ENCODE results near the gene FAM227B. TPM values are rescaled to one million over a fixed set of nuclear protein-coding genes. Genes with fewer than 3 reads are reported as not detected.

Gene FAM227B
- total RNA-seq, 1 experiment from 2014 or later: 0.98 TPM

DNA sequence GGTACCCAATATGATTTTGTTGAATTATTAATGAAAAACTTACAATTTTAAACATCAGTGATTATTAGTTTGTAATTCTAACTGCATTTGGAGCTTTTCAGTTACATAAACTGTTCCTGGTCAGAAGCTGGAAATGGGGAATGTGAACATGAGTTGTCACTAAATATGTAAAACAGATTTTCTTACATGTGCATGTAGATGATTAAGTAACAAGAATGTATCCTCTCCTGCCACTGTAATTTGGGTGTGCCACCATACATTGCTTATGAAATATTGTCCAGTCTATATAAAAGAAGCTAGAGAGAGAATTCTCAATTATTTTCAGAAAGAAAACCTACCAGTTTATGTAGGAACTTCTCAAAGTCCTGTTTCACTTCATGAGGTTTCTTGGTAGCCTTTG, 289.2 kb downstream of the FAM227B start:
- DNase-seq: no peak
- POLR2A ChIA-PET (ENCODE audit: unreplicated experiment): no interaction called here
- CTCF ChIA-PET: no interaction called here

GRCh38 chr15:49330166-49330565, 290.5 kb downstream of the FAM227B start:
- DNase-seq (no peak), ATAC-seq (no peak)
- no peaks in the 10 kb centered on the region for H3K9me3 ChIP-seq (ENCODE audit: low read length)
- intact Hi-C loops (cut with micrococcal nuclease): no loop called here
- CTCF ChIA-PET: no interaction called here
- no peaks in the 10 kb centered on the region for H3K9me2 ChIP-seq (replicated peaks; ENCODE audit: low read length)
- H3K4me3 ChIP-seq (ENCODE audit: low read length): no peak overlapping the region
- H3K9ac ChIP-seq (ENCODE audit: low read length): no peak overlapping the region
- no peaks in the 10 kb centered on the region for H3K4me1 ChIP-seq (ENCODE audit: insufficient read depth, low read length)
- no peaks in the 10 kb centered on the region for H3K79me2 ChIP-seq (ENCODE audit: low read length)
- POLR2A ChIA-PET (ENCODE audit: unreplicated experiment): no interaction called here
- no peaks in the 10 kb centered on the region for H4K20me1 ChIP-seq (ENCODE audit: low read length)
- no peaks in the 10 kb centered on the region for H3K36me3 ChIP-seq (ENCODE audit: low read depth, low read length)
- H3K4me2 ChIP-seq (ENCODE audit: low read length): no peak overlapping the region
- H3K27me3 ChIP-seq (ENCODE audit: low read length): no peaks in the 10 kb centered on the region
- no TSS peak for BruUV-seq (replicated peaks)
- H3K27ac ChIP-seq (ENCODE audit: low read length): no peak overlapping the region
- H3F3A ChIP-seq (ENCODE audit: low read length, unreplicated experiment): no peaks in the 10 kb centered on the region
- no peak overlapping the region for H2AFZ ChIP-seq (ENCODE audit: low read length)
- TF ChIP-seq EZH2 (IDR thresholded peaks at IDR 0.05; ENCODE audit: low read length, unreplicated experiment): no peak
- no peak for TF ChIP-seq EZH2phosphoT487 (IDR thresholded peaks at IDR 0.05; ENCODE audit: borderline replicate concordance, low read length)
- TF ChIP-seq, protein P1, sequence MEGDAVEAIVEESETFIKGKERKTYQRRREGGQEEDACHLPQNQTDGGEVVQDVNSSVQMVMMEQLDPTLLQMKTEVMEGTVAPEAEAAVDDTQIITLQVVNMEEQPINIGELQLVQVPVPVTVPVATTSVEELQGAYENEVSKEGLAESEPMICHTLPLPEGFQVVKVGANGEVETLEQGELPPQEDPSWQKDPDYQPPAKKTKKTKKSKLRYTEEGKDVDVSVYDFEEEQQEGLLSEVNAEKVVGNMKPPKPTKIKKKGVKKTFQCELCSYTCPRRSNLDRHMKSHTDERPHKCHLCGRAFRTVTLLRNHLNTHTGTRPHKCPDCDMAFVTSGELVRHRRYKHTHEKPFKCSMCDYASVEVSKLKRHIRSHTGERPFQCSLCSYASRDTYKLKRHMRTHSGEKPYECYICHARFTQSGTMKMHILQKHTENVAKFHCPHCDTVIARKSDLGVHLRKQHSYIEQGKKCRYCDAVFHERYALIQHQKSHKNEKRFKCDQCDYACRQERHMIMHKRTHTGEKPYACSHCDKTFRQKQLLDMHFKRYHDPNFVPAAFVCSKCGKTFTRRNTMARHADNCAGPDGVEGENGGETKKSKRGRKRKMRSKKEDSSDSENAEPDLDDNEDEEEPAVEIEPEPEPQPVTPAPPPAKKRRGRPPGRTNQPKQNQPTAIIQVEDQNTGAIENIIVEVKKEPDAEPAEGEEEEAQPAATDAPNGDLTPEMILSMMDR (conservative IDR thresholded peaks at IDR 0.05; ENCODE audit: low read depth, low read length): no peak

More for the DNA sequence above, 289.2 kb downstream of the FAM227B start:
- Histone ChIP-seq H2AFZ (ENCODE audit: low read length) (no peak overlapping the region), H4K20me1 (ENCODE audit: low read length) (no peaks in the 10 kb centered on the region), H3K9me3 (ENCODE audit: low read length) (no peaks in the 10 kb centered on the region), H3K4me3 (ENCODE audit: low read length) (no peak overlapping the region), H3K9me2 (replicated peaks; ENCODE audit: low read length) (no peaks in the 10 kb centered on the region), H3K4me2 (ENCODE audit: low read length) (no peak overlapping the region), H3K36me3 (ENCODE audit: low read depth, low read length) (no peaks in the 10 kb centered on the region), H3K9ac (ENCODE audit: low read length) (no peak overlapping the region), H3K4me1 (ENCODE audit: insufficient read depth, low read length) (no peaks in the 10 kb centered on the region), H3K27ac (ENCODE audit: low read length) (no peak overlapping the region), H3F3A (ENCODE audit: low read length, unreplicated experiment) (no peaks in the 10 kb centered on the region), H3K79me2 (ENCODE audit: low read length) (no peaks in the 10 kb centered on the region), H3K27me3 (ENCODE audit: low read length) (no peaks in the 10 kb centered on the region)
- ATAC-seq: no peak
- TF ChIP-seq EZH2 (IDR thresholded peaks at IDR 0.05; ENCODE audit: low read length, unreplicated experiment): no peak
- TF ChIP-seq, protein P1 (conservative IDR thresholded peaks at IDR 0.05; ENCODE audit: low read depth, low read length): no peak
- TF ChIP-seq EZH2phosphoT487 (IDR thresholded peaks at IDR 0.05; ENCODE audit: borderline replicate concordance, low read length): no peak
- BruUV-seq (replicated peaks): no TSS peak
- intact Hi-C loops (cut with micrococcal nuclease): no loop called here

DNA sequence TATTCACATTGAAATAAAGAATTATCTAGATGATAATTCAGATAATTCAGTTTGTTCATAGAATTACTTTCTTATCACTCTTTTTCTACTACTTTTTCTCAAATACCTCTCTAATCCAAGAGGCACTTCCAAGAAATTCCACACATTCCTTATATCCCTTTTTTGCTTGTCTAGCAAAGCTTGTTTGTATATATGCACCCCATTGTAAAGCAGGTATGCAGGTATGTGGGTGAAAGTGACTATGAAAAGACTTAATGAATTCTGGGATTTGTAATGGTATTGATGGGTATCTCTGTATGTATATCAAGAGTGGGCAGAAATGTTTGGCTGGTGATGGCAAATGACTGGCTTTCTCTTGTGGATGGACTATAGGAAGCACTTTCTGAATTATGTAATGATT, 291.7 kb downstream of the FAM227B start:
- H3K27me3 ChIP-seq (ENCODE audit: low read length): no peaks in the 10 kb centered on the region
- ChIA-PET CTCF (no interaction called here), POLR2A (ENCODE audit: unreplicated experiment) (no interaction called here)
- no peaks in the 10 kb centered on the region for H3K4me1 ChIP-seq (ENCODE audit: insufficient read depth, low read length)
- no peak for ATAC-seq
- H3K9me2 ChIP-seq (replicated peaks; ENCODE audit: low read length): no peaks in the 10 kb centered on the region
- no peak for DNase-seq
- H3F3A ChIP-seq (ENCODE audit: low read length, unreplicated experiment): no peaks in the 10 kb centered on the region
- no peak overlapping the region for H3K4me3 ChIP-seq (ENCODE audit: low read length)
- H3K4me2 ChIP-seq (ENCODE audit: low read length): no peak overlapping the region
- H3K27ac ChIP-seq (ENCODE audit: low read length): no peak overlapping the region
- H3K36me3 ChIP-seq (ENCODE audit: low read depth, low read length): no peaks in the 10 kb centered on the region
- no TSS peak for BruUV-seq (replicated peaks)
- no peaks in the 10 kb centered on the region for H4K20me1 ChIP-seq (ENCODE audit: low read length)
- H3K9ac ChIP-seq (ENCODE audit: low read length): no peak overlapping the region
- intact Hi-C loops (cut with micrococcal nuclease): no loop called here
- no peak overlapping the region for H2AFZ ChIP-seq (ENCODE audit: low read length)
- H3K9me3 ChIP-seq (ENCODE audit: low read length): no peaks in the 10 kb centered on the region
- TF ChIP-seq EZH2phosphoT487 (IDR thresholded peaks at IDR 0.05; ENCODE audit: borderline replicate concordance, low read length) (no peak), EZH2 (IDR thresholded peaks at IDR 0.05; ENCODE audit: low read length, unreplicated experiment) (no peak)
- TF ChIP-seq, protein P1 (conservative IDR thresholded peaks at IDR 0.05; ENCODE audit: low read depth, low read length): no peak
- H3K79me2 ChIP-seq (ENCODE audit: low read length): no peaks in the 10 kb centered on the region
